ENCODE data around the gene HSF5.

The HSF5 gene

GRCh38 chr17:58475985-58476384, 12.2 kb downstream of the HSF5 start:
- Histone ChIP-seq H3K27ac (replicated peaks) (no peak overlapping the region), H3K27me3 (ENCODE audit: insufficient read depth, poor library complexity, severe bottlenecking) (peaks cover 2% of the 10 kb centered on the region), H3K4me3 (replicated peaks; ENCODE audit: insufficient read depth, low read length) (no peak overlapping the region)
- TF ChIP-seq SPI1 (IDR thresholded peaks at IDR 0.05; ENCODE audit: borderline replicate concordance, low read depth) (no peak), GABPA (IDR thresholded peaks at IDR 0.05; ENCODE audit: low read depth) (no peak), REST (IDR thresholded peaks at IDR 0.05; ENCODE audit: insufficient replicate concordance, low read depth) (no peak), CTCF (IDR thresholded peaks at IDR 0.05; ENCODE audit: insufficient read depth, low read length) (no peak), POLR2AphosphoS5 (IDR thresholded peaks at IDR 0.05; ENCODE audit: low read depth) (no peak)
- DNase-seq (ENCODE audit: low read depth in 1 of 2, low spot score in 1 of 2): no peak

DNA sequence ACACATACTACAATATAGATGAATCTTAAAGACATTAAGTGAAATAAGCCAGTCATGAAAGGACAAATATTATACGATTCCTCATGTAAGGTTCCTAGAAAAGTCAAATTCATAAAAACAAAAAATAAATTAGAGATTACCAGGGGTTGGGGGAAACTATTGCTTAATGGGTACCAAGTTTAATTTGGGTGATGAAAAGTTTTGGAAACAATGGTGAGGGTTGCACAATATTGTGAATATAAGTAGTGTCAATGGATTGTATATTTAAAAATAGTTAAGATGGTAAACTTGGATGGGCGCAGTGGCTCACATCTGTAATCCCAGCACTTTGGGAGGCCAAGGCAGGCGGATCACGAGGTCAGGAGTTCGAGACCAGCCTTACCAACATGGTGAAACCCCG, 17.9 kb downstream of the HSF5 start:
- Histone ChIP-seq H3K27ac (replicated peaks) (no peak overlapping the region), H3K4me3 (replicated peaks; ENCODE audit: insufficient read depth, low read length) (no peak overlapping the region), H3K27me3 (ENCODE audit: insufficient read depth, poor library complexity, severe bottlenecking) (peaks cover 10% of the 10 kb centered on the region)
- no peak for TF ChIP-seq REST (IDR thresholded peaks at IDR 0.05; ENCODE audit: insufficient replicate concordance, low read depth)
- TF ChIP-seq GABPA (IDR thresholded peaks at IDR 0.05; ENCODE audit: low read depth): no peak
- TF ChIP-seq SPI1 (IDR thresholded peaks at IDR 0.05; ENCODE audit: borderline replicate concordance, low read depth): no peak
- no peak for TF ChIP-seq POLR2AphosphoS5 (IDR thresholded peaks at IDR 0.05; ENCODE audit: low read depth)
- TF ChIP-seq CTCF (IDR thresholded peaks at IDR 0.05; ENCODE audit: insufficient read depth, low read length): no peak
- DNase-seq (ENCODE audit: low read depth in 1 of 2, low spot score in 1 of 2): no peak

DNA sequence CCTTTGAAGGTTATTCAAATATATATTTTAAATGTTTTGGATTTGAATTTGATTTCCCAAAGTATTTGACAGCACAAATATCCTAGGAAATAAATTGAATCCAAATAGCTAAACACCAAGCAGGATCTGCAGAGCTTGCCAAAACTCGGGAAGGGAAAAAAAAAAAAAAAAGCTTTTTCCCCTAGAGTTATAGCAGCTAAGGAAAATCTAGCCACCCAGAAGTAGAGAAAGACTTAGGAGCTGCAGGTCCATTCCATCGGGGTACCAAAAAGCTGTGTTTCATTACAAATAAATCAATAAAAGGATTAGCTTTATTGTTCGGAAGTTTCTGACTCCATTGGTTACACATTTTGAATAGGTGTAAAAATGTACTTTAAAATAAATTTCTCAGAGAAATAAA, 19.3 kb downstream of the HSF5 start:
- peaks cover 10% of the 10 kb centered on the region for H3K27me3 ChIP-seq (ENCODE audit: insufficient read depth, poor library complexity, severe bottlenecking)
- H3K4me3 ChIP-seq (replicated peaks; ENCODE audit: insufficient read depth, low read length): no peak overlapping the region
- no peak for DNase-seq (ENCODE audit: low read depth in 1 of 2, low spot score in 1 of 2)
- no peak for TF ChIP-seq CTCF (IDR thresholded peaks at IDR 0.05; ENCODE audit: insufficient read depth, low read length)
- no peak for TF ChIP-seq POLR2AphosphoS5 (IDR thresholded peaks at IDR 0.05; ENCODE audit: low read depth)
- TF ChIP-seq REST (IDR thresholded peaks at IDR 0.05; ENCODE audit: insufficient replicate concordance, low read depth): no peak
- TF ChIP-seq SPI1 (IDR thresholded peaks at IDR 0.05; ENCODE audit: borderline replicate concordance, low read depth): no peak
- TF ChIP-seq GABPA (IDR thresholded peaks at IDR 0.05; ENCODE audit: low read depth): no peak
- no peak overlapping the region for H3K27ac ChIP-seq (replicated peaks)

Data from HL-60 (cell line).